ENCODE results near the gene TCEA2.

- TF ChIP-seq CTCF (IDR thresholded peaks at IDR 0.05): no peak
- no peak for TF ChIP-seq EP300 (IDR thresholded peaks at IDR 0.05; ENCODE audit: low read depth)
- no peak for TF ChIP-seq POLR2AphosphoS5 (IDR thresholded peaks at IDR 0.05)
Observed at GRCh38 chr20:64053841-64054661, 8.9 kb upstream of the TCEA2 start.
